ENCODE measurements around the gene RNGTT. TPM values are rescaled to one million over a fixed set of nuclear protein-coding genes. Genes with fewer than 3 reads are reported as not detected.

RNGTT gene
- total RNA-seq, 1 donor from 2014 or later = 16.5 TPM

DNA sequence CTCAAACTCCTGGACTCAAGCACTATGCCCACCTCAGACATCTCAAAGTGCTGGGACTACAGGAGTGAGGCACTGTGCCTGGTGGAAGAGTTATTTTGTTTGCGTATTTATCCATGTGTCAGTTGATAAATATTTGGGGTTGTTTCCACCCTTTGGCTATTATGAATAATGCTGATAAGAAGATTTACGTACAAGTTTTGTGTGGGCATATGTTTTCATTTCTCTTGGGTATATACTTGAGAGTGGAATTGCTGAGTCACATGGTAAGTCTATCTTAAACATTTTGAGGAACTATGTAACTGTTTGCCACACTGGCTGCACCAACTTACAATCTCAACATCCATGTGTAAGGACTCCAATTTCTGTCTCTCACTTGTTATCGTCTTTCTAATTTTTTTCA is 200.3 kb downstream of the RNGTT start:
- H3K27ac Mint-ChIP-seq = no peak overlapping the region
- peaks cover 5% of the 10 kb centered on the region for H3K36me3 Mint-ChIP-seq (ENCODE audit: insufficient read depth)
- H3K27me3 Mint-ChIP-seq = no peaks in the 10 kb centered on the region

DNA sequence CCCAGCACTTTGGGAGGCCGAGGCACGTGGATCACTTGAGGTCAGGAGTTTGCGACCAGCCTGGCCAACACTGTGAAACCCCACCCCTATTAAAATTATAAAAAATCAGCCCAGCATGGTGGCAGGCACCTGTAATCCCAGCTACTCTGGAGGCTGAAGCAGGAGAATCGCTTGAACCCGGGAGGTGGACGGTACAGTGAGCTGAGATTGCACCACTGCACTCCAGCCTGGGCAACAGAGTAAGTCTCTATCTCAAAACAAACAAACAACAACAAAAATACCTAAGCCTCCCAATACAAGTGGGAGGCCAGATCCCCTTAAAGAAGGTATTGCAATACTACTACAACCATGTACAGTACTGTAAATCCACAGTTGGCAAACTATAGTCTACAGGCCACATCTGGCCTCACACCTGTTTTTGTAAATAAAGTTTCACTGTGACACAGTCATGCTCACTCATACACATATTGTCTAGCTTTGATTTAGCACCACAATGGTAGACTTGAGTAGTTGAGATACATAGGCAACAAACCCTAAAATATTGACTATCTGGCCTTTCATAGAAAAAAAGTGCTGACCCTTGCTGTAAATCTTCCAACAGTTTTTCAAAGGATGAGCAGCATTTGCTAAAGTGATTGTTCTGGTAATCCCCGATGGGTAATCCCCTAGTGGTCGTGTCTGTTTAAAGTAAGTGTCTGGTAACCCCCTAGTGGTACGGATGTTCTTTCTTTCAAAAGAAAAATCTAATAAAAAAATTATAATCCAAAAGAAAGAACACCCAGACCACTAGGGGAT is 202.0 kb downstream of the RNGTT start:
- DNase-seq (ENCODE audit: low spot score, unreplicated experiment) = no peak
- TF ChIP-seq, protein P1, sequence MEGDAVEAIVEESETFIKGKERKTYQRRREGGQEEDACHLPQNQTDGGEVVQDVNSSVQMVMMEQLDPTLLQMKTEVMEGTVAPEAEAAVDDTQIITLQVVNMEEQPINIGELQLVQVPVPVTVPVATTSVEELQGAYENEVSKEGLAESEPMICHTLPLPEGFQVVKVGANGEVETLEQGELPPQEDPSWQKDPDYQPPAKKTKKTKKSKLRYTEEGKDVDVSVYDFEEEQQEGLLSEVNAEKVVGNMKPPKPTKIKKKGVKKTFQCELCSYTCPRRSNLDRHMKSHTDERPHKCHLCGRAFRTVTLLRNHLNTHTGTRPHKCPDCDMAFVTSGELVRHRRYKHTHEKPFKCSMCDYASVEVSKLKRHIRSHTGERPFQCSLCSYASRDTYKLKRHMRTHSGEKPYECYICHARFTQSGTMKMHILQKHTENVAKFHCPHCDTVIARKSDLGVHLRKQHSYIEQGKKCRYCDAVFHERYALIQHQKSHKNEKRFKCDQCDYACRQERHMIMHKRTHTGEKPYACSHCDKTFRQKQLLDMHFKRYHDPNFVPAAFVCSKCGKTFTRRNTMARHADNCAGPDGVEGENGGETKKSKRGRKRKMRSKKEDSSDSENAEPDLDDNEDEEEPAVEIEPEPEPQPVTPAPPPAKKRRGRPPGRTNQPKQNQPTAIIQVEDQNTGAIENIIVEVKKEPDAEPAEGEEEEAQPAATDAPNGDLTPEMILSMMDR (IDR thresholded peaks at IDR 0.05; ENCODE audit: unreplicated experiment) = no peak
- no peaks in the 10 kb centered on the region for H3K27me3 Mint-ChIP-seq

More for the DNA sequence above, 200.3 kb downstream of the RNGTT start:
- Mint-ChIP-seq H3K9me3 (ENCODE audit: low read depth) (no peaks in the 10 kb centered on the region), H3K4me3 (ENCODE audit: low read depth) (no peak overlapping the region), H3K4me1 (ENCODE audit: low read depth) (no peaks in the 10 kb centered on the region)
- DNase-seq (ENCODE audit: low spot score, unreplicated experiment) = no peak
- TF ChIP-seq, protein P1 (IDR thresholded peaks at IDR 0.05; ENCODE audit: unreplicated experiment) = no peak

DNA sequence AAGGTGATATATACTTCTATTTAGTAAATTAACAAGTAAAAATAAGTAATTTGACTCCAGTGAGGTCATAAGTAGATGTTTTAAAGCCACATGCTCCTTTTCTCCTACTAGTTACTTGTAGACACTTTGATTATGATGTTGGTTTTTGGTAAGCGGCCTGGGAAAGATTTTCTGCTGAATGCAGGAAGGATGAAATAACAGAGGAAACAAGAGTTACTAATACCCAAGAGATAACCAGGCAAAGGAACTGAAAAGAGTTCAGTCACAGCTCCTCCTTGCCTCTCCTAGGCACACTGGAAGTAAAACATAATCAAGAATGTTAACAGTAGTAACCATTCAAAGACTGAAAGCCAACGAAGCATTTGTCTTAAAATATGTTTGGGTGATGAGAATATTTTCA is 203.3 kb downstream of the RNGTT start:
- Mint-ChIP-seq H3K9me3 (ENCODE audit: low read depth) (no peaks in the 10 kb centered on the region), H3K4me1 (ENCODE audit: low read depth) (no peaks in the 10 kb centered on the region), H3K4me3 (ENCODE audit: low read depth) (no peak overlapping the region), H3K36me3 (ENCODE audit: insufficient read depth) (peaks cover 9% of the 10 kb centered on the region), H3K27ac (no peak overlapping the region), H3K27me3 (no peaks in the 10 kb centered on the region)
- TF ChIP-seq, protein P1 (IDR thresholded peaks at IDR 0.05; ENCODE audit: unreplicated experiment) = no peak
- no peak for DNase-seq (ENCODE audit: low spot score, unreplicated experiment)

More for the DNA sequence above, 202.0 kb downstream of the RNGTT start:
- H3K4me3 Mint-ChIP-seq (ENCODE audit: low read depth) = no peak overlapping the region
- H3K4me1 Mint-ChIP-seq (ENCODE audit: low read depth) = no peaks in the 10 kb centered on the region
- H3K27ac Mint-ChIP-seq = no peak overlapping the region
- H3K9me3 Mint-ChIP-seq (ENCODE audit: low read depth) = no peaks in the 10 kb centered on the region
- H3K36me3 Mint-ChIP-seq (ENCODE audit: insufficient read depth) = peaks cover 5% of the 10 kb centered on the region

DNA sequence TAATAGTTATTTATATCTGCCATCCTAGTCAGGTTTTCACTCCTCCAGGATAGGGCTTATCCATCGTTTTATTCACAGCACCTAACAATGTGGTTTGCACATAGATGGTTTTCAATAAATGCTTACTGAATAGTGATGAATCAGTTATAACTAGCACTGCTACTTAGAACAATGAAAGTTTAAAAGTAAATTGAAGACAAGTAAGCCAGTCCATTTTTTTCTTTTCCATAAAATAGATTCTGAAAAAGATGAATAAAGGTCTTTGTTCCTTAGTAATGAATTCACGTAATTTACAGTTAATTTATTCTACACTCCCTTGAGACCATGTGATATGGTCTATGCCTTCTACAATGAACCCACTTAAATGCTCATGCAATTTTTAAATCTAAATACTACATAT is 212.5 kb downstream of the RNGTT start:
- Mint-ChIP-seq H3K9me3 (ENCODE audit: low read depth) (no peaks in the 10 kb centered on the region), H3K27ac (no peak overlapping the region), H3K27me3 (no peaks in the 10 kb centered on the region), H3K36me3 (ENCODE audit: insufficient read depth) (peaks cover 8% of the 10 kb centered on the region), H3K4me3 (ENCODE audit: low read depth) (no peak overlapping the region), H3K4me1 (ENCODE audit: low read depth) (no peaks in the 10 kb centered on the region)
- TF ChIP-seq, protein P1 (IDR thresholded peaks at IDR 0.05; ENCODE audit: unreplicated experiment) = no peak
- DNase-seq (ENCODE audit: low spot score, unreplicated experiment) = no peak

DNA sequence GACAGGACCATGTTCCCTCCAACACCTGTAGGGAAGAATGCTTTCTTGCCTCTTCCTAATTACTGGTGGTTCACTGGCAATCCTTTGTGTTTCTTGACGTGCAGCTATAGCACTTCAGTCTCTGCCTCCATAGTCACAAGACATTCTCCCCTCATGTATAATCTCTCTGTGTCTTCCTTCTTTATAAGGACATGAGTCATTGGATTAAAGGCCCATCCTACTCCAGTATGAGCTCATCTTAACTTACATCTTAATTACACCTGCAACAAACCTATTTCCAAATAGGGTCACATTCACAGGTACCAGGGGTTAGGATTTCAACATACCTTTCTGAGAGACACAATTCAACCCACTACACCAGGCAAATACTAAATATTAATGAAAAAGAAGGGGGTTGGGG is 213.6 kb downstream of the RNGTT start:
- Mint-ChIP-seq H3K36me3 (ENCODE audit: insufficient read depth) (peaks cover 1% of the 10 kb centered on the region), H3K4me1 (ENCODE audit: low read depth) (no peaks in the 10 kb centered on the region), H3K27ac (no peak overlapping the region), H3K27me3 (no peaks in the 10 kb centered on the region), H3K4me3 (ENCODE audit: low read depth) (no peak overlapping the region), H3K9me3 (ENCODE audit: low read depth) (no peaks in the 10 kb centered on the region)
- TF ChIP-seq, protein P1 (IDR thresholded peaks at IDR 0.05; ENCODE audit: unreplicated experiment) = no peak
- no peak for DNase-seq (ENCODE audit: low spot score, unreplicated experiment)
